Lower leg skin (tissue), 3 donors: ENCODE measurements around the gene FGF23.

Experiments used
- POLR2A ChIP-seq, 2 donors: fragments of 450-650 bp; IDR thresholded peaks; one replicate each; pipeline ENCODE4 v1.6.1; 2016 to 2017; ENCODE audit warnings: antibody characterized with exemption in 2 of 2, mild to moderate bottlenecking in 1 of 2, moderate library complexity in 1 of 2
- TF ChIP-seq, protein P1 (sequence below), 3 donors: fragments of 450-650 bp; IDR thresholded peaks; one replicate each; pipeline ENCODE4 v1.5.1; 2016; ENCODE audit warnings: antibody characterized with exemption in 3 of 3, mild to moderate bottlenecking in 3 of 3, moderate library complexity in 2 of 3

DNA sequence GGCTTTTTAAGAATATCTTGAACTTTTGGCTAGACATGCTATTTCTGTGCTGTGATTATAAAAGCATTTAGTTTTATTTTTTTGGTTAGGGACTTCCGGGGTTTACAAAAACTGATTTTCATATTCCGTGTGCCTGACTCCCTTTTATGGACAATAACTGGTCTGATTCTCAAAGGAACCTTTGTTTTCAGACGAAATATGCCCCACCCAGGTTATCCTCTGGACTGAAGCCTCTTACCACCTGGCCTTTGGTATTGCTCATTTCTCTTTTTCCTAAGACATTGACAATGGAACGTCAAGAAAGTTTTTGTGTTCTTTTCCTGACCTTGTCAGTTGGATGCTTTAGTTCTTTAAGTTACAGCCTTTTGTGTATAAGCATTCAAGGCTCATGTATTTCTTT is 47.7 kb downstream of the FGF23 start:
- no peak for TF ChIP-seq POLR2A (IDR thresholded peaks at IDR 0.05)
- TF ChIP-seq, protein P1, sequence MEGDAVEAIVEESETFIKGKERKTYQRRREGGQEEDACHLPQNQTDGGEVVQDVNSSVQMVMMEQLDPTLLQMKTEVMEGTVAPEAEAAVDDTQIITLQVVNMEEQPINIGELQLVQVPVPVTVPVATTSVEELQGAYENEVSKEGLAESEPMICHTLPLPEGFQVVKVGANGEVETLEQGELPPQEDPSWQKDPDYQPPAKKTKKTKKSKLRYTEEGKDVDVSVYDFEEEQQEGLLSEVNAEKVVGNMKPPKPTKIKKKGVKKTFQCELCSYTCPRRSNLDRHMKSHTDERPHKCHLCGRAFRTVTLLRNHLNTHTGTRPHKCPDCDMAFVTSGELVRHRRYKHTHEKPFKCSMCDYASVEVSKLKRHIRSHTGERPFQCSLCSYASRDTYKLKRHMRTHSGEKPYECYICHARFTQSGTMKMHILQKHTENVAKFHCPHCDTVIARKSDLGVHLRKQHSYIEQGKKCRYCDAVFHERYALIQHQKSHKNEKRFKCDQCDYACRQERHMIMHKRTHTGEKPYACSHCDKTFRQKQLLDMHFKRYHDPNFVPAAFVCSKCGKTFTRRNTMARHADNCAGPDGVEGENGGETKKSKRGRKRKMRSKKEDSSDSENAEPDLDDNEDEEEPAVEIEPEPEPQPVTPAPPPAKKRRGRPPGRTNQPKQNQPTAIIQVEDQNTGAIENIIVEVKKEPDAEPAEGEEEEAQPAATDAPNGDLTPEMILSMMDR (IDR thresholded peaks at IDR 0.05): no peak
